ENCODE results near the gene MARCHF10. TPM values are rescaled to one million over a fixed set of nuclear protein-coding genes. Genes with fewer than 3 reads are reported as not detected.

The MARCHF10 gene
- total RNA-seq, 1 experiment from 2014 or later = not detected

- Histone ChIP-seq H3K4me2 (ENCODE audit: low read depth, low read length, poor library complexity, severe bottlenecking) (no peak overlapping the region), H3K27ac (ENCODE audit: low read length) (no peak overlapping the region)
Observed at GRCh38 chr17:62797959-62798358, 10.2 kb downstream of the MARCHF10 start.

GRCh38 chr17:62796291-62796690 lies 11.8 kb downstream of the MARCHF10 start:
- DNase-seq = no peak
- H3K4me2 ChIP-seq (ENCODE audit: low read depth, low read length, poor library complexity, severe bottlenecking) = no peak overlapping the region
- H3K27me3 ChIP-seq (ENCODE audit: low read length) = no peaks in the 10 kb centered on the region
- no peaks in the 10 kb centered on the region for H3K9me2 ChIP-seq (replicated peaks; ENCODE audit: insufficient read depth, low read length)
- no peaks in the 10 kb centered on the region for H3K9me3 ChIP-seq (ENCODE audit: low read length)
- peaks cover 9% of the 10 kb centered on the region for H3K4me1 ChIP-seq (ENCODE audit: low read length)
- no peak overlapping the region for H3K4me3 ChIP-seq (ENCODE audit: low read length)
- no peaks in the 10 kb centered on the region for H4K20me1 ChIP-seq (ENCODE audit: insufficient read depth, low read depth, low read length)
- no peak overlapping the region for H3K27ac ChIP-seq (ENCODE audit: low read length)
- H3K9ac ChIP-seq (ENCODE audit: low read length) = no peak overlapping the region
- H2AFZ ChIP-seq (ENCODE audit: low read length) = no peak overlapping the region
- H3K79me2 ChIP-seq (ENCODE audit: low read length) = no peaks in the 10 kb centered on the region
- no peaks in the 10 kb centered on the region for H3K36me3 ChIP-seq (ENCODE audit: insufficient read depth, low read length)

More at GRCh38 chr17:62797959-62798358, 10.2 kb downstream of the MARCHF10 start:
- Histone ChIP-seq H3K4me3 (ENCODE audit: low read length) (no peak overlapping the region), H3K79me2 (ENCODE audit: low read length) (no peaks in the 10 kb centered on the region), H3K9ac (ENCODE audit: low read length) (no peak overlapping the region), H2AFZ (ENCODE audit: low read length) (no peak overlapping the region), H3K27me3 (ENCODE audit: low read length) (no peaks in the 10 kb centered on the region), H3K36me3 (ENCODE audit: insufficient read depth, low read length) (no peaks in the 10 kb centered on the region), H4K20me1 (ENCODE audit: insufficient read depth, low read depth, low read length) (no peaks in the 10 kb centered on the region), H3K4me1 (ENCODE audit: low read length) (peaks cover 9% of the 10 kb centered on the region), H3K9me2 (replicated peaks; ENCODE audit: insufficient read depth, low read length) (no peaks in the 10 kb centered on the region), H3K9me3 (ENCODE audit: low read length) (no peaks in the 10 kb centered on the region)
- no peak for DNase-seq

GRCh38 chr17:62794666-62794971 lies 13.5 kb downstream of the MARCHF10 start:
- no peak overlapping the region for H3K9ac ChIP-seq (ENCODE audit: low read length)
- no peaks in the 10 kb centered on the region for H3K36me3 ChIP-seq (ENCODE audit: insufficient read depth, low read length)
- H4K20me1 ChIP-seq (ENCODE audit: insufficient read depth, low read depth, low read length) = no peaks in the 10 kb centered on the region

GRCh38 chr17:62793919-62794665 lies 14.0 kb downstream of the MARCHF10 start:
- peak overlapping the region; percentile 81 for H2AFZ ChIP-seq (ENCODE audit: low read length)
- no peaks in the 10 kb centered on the region for H4K20me1 ChIP-seq (ENCODE audit: insufficient read depth, low read depth, low read length)
- H3K9me2 ChIP-seq (replicated peaks; ENCODE audit: insufficient read depth, low read length) = no peaks in the 10 kb centered on the region
- no peaks in the 10 kb centered on the region for H3K9me3 ChIP-seq (ENCODE audit: low read length)
- H3K4me1 ChIP-seq (ENCODE audit: low read length) = peaks cover 9% of the 10 kb centered on the region
- no peak for DNase-seq
- peak overlapping the region; percentile 48 for H3K4me2 ChIP-seq (ENCODE audit: low read depth, low read length, poor library complexity, severe bottlenecking)
- H3K4me3 ChIP-seq (ENCODE audit: low read length) = peak overlapping the region; percentile 20; the same call in 1 of the 2 replicates
- no peak overlapping the region for H3K9ac ChIP-seq (ENCODE audit: low read length)
- H3K27me3 ChIP-seq (ENCODE audit: low read length) = no peaks in the 10 kb centered on the region
- H3K27ac ChIP-seq (ENCODE audit: low read length) = no peak overlapping the region
- no peaks in the 10 kb centered on the region for H3K79me2 ChIP-seq (ENCODE audit: low read length)
- no peaks in the 10 kb centered on the region for H3K36me3 ChIP-seq (ENCODE audit: insufficient read depth, low read length)

More at GRCh38 chr17:62794666-62794971, 13.5 kb downstream of the MARCHF10 start:
- Histone ChIP-seq H3K4me3 (ENCODE audit: low read length) (peak overlapping the region; percentile 20; the same call in 1 of the 2 replicates), H3K9me2 (replicated peaks; ENCODE audit: insufficient read depth, low read length) (no peaks in the 10 kb centered on the region), H3K27me3 (ENCODE audit: low read length) (no peaks in the 10 kb centered on the region), H3K27ac (ENCODE audit: low read length) (no peak overlapping the region), H3K4me2 (ENCODE audit: low read depth, low read length, poor library complexity, severe bottlenecking) (peak overlapping the region; percentile 48), H3K9me3 (ENCODE audit: low read length) (no peaks in the 10 kb centered on the region), H3K4me1 (ENCODE audit: low read length) (peaks cover 9% of the 10 kb centered on the region), H2AFZ (ENCODE audit: low read length) (peak overlapping the region; percentile 81), H3K79me2 (ENCODE audit: low read length) (no peaks in the 10 kb centered on the region)
- no peak for DNase-seq

- Histone ChIP-seq H3K36me3 (ENCODE audit: insufficient read depth, low read length) (no peaks in the 10 kb centered on the region), H3K9ac (ENCODE audit: low read length) (no peak overlapping the region), H4K20me1 (ENCODE audit: insufficient read depth, low read depth, low read length) (no peaks in the 10 kb centered on the region), H2AFZ (ENCODE audit: low read length) (no peak overlapping the region), H3K4me1 (ENCODE audit: low read length) (peaks cover 9% of the 10 kb centered on the region), H3K9me3 (ENCODE audit: low read length) (no peaks in the 10 kb centered on the region), H3K9me2 (replicated peaks; ENCODE audit: insufficient read depth, low read length) (no peaks in the 10 kb centered on the region), H3K4me2 (ENCODE audit: low read depth, low read length, poor library complexity, severe bottlenecking) (no peak overlapping the region), H3K4me3 (ENCODE audit: low read length) (no peak overlapping the region), H3K79me2 (ENCODE audit: low read length) (no peaks in the 10 kb centered on the region), H3K27ac (ENCODE audit: low read length) (no peak overlapping the region), H3K27me3 (ENCODE audit: low read length) (no peaks in the 10 kb centered on the region)
- no peak for DNase-seq
Observed at GRCh38 chr17:62792447-62792800, 15.7 kb downstream of the MARCHF10 start.

- H3K27ac ChIP-seq (ENCODE audit: low read length) = no peak overlapping the region
Observed at GRCh38 chr17:62791767-62792446, 16.2 kb downstream of the MARCHF10 start.

GRCh38 chr17:62791235-62791734 lies 16.8 kb downstream of the MARCHF10 start:
- no peaks in the 10 kb centered on the region for H3K79me2 ChIP-seq (ENCODE audit: low read length)
- no peak for DNase-seq
- no peaks in the 10 kb centered on the region for H3K27me3 ChIP-seq (ENCODE audit: low read length)
- H3K27ac ChIP-seq (ENCODE audit: low read length) = no peak overlapping the region
- H2AFZ ChIP-seq (ENCODE audit: low read length) = no peak overlapping the region
- H3K9me2 ChIP-seq (replicated peaks; ENCODE audit: insufficient read depth, low read length) = no peaks in the 10 kb centered on the region
- no peaks in the 10 kb centered on the region for H3K9me3 ChIP-seq (ENCODE audit: low read length)
- H3K4me3 ChIP-seq (ENCODE audit: low read length) = no peak overlapping the region
- H3K4me2 ChIP-seq (ENCODE audit: low read depth, low read length, poor library complexity, severe bottlenecking) = no peak overlapping the region
- H4K20me1 ChIP-seq (ENCODE audit: insufficient read depth, low read depth, low read length) = no peaks in the 10 kb centered on the region
- no peak overlapping the region for H3K9ac ChIP-seq (ENCODE audit: low read length)
- H3K36me3 ChIP-seq (ENCODE audit: insufficient read depth, low read length) = no peaks in the 10 kb centered on the region
- peaks cover 9% of the 10 kb centered on the region for H3K4me1 ChIP-seq (ENCODE audit: low read length)

More at GRCh38 chr17:62791767-62792446, 16.2 kb downstream of the MARCHF10 start:
- no peak overlapping the region for H2AFZ ChIP-seq (ENCODE audit: low read length)
- H3K4me1 ChIP-seq (ENCODE audit: low read length) = peaks cover 9% of the 10 kb centered on the region
- no peaks in the 10 kb centered on the region for H3K36me3 ChIP-seq (ENCODE audit: insufficient read depth, low read length)
- no peak for DNase-seq
- H3K4me3 ChIP-seq (ENCODE audit: low read length) = no peak overlapping the region
- no peak overlapping the region for H3K9ac ChIP-seq (ENCODE audit: low read length)
- no peaks in the 10 kb centered on the region for H3K27me3 ChIP-seq (ENCODE audit: low read length)
- H4K20me1 ChIP-seq (ENCODE audit: insufficient read depth, low read depth, low read length) = no peaks in the 10 kb centered on the region
- H3K9me3 ChIP-seq (ENCODE audit: low read length) = no peaks in the 10 kb centered on the region
- no peaks in the 10 kb centered on the region for H3K79me2 ChIP-seq (ENCODE audit: low read length)
- H3K4me2 ChIP-seq (ENCODE audit: low read depth, low read length, poor library complexity, severe bottlenecking) = no peak overlapping the region
- no peaks in the 10 kb centered on the region for H3K9me2 ChIP-seq (replicated peaks; ENCODE audit: insufficient read depth, low read length)

- no peaks in the 10 kb centered on the region for H3K36me3 ChIP-seq (ENCODE audit: insufficient read depth, low read length)
- H3K27ac ChIP-seq (ENCODE audit: low read length) = no peak overlapping the region
- DNase-seq = no peak
- H4K20me1 ChIP-seq (ENCODE audit: insufficient read depth, low read depth, low read length) = no peaks in the 10 kb centered on the region
- no peak overlapping the region for H3K4me3 ChIP-seq (ENCODE audit: low read length)
- no peak overlapping the region for H3K4me2 ChIP-seq (ENCODE audit: low read depth, low read length, poor library complexity, severe bottlenecking)
- no peak overlapping the region for H3K9ac ChIP-seq (ENCODE audit: low read length)
- H3K9me2 ChIP-seq (replicated peaks; ENCODE audit: insufficient read depth, low read length) = no peaks in the 10 kb centered on the region
- no peaks in the 10 kb centered on the region for H3K79me2 ChIP-seq (ENCODE audit: low read length)
- no peaks in the 10 kb centered on the region for H3K27me3 ChIP-seq (ENCODE audit: low read length)
- H2AFZ ChIP-seq (ENCODE audit: low read length) = no peak overlapping the region
- H3K4me1 ChIP-seq (ENCODE audit: low read length) = peaks cover 9% of the 10 kb centered on the region
- no peaks in the 10 kb centered on the region for H3K9me3 ChIP-seq (ENCODE audit: low read length)
Observed at GRCh38 chr17:62790564-62790986, 17.5 kb downstream of the MARCHF10 start.
